Karpas-422 (cell line): ENCODE measurements around the gene UBE2J2. TPM values are rescaled to one million over a fixed set of nuclear protein-coding genes. Genes with fewer than 3 reads are reported as not detected.

Experiments
- DNase-seq: peaks from one replicate; pipeline ENCODE4 v3.0.0-alpha.2; 2015
- H2AFZ ChIP-seq: fragments of 200-600 bp; sonication (generic); 2 replicates; pipeline ENCODE4 v1.6.1; 2014; ENCODE audit warnings: antibody characterized with exemption, low read length, mixed read lengths
- H3K27ac ChIP-seq: fragments of 200-600 bp; sonication (generic); 2 replicates; pipeline ENCODE4 v1.5.1; 2014; ENCODE audit warnings: mild to moderate bottlenecking, low read length, moderate library complexity
- H3K27me3 ChIP-seq: fragments of 200-600 bp; sonication (generic); 2 replicates; pipeline ENCODE4 v1.6.1; 2014; ENCODE audit warnings: low read length, mixed read lengths
- H3K36me3 ChIP-seq: fragments of 200-600 bp; sonication (generic); 2 replicates; pipeline ENCODE4 v1.6.1; 2014; ENCODE audit warnings: low read length, mixed read lengths; ENCODE audit not compliant: insufficient read depth
- H3K4me1 ChIP-seq: fragments of 200-600 bp; sonication (generic); 2 replicates; pipeline ENCODE4 v1.6.1; 2014; ENCODE audit warnings: mild to moderate bottlenecking, low read length, mixed read lengths
- H3K4me2 ChIP-seq: fragments of 200-600 bp; sonication (generic); 2 replicates; pipeline ENCODE4 v1.6.1; 2014; ENCODE audit warnings: low read length, low read depth, mild to moderate bottlenecking; ENCODE audit not compliant: poor library complexity, severe bottlenecking
- H3K4me3 ChIP-seq: fragments of 200-600 bp; sonication (generic); 2 replicates; pipeline ENCODE4 v1.5.1; 2014; ENCODE audit warnings: mild to moderate bottlenecking, antibody characterized with exemption, low read length, mixed read lengths
- H3K79me2 ChIP-seq: fragments of 200-600 bp; sonication (generic); 2 replicates; pipeline ENCODE4 v1.6.1; 2014; ENCODE audit warnings: mild to moderate bottlenecking, low read length, mixed read lengths
- H3K9ac ChIP-seq: fragments of 200-600 bp; sonication (generic); 2 replicates; pipeline ENCODE4 v1.6.0; 2014; ENCODE audit warnings: low read length
- H3K9me2 ChIP-seq: fragments of 200-600 bp; sonication (generic), shearing (Covaris generic); replicated peaks from 2 replicates; pipeline ENCODE4 v1.6.0; 2014; ENCODE audit warnings: mild to moderate bottlenecking, low read length, moderate library complexity; ENCODE audit not compliant: insufficient read depth
- H3K9me3 ChIP-seq: fragments of 300-700, 200-600 bp; sonication (generic); 2 replicates; pipeline ENCODE4 v1.6.1; 2014; ENCODE audit warnings: low read length, mixed read lengths
- H4K20me1 ChIP-seq: fragments of 200-600 bp; sonication (generic); 2 replicates; pipeline ENCODE4 v1.6.1; 2014; ENCODE audit warnings: mild to moderate bottlenecking, antibody characterized with exemption, low read length, low read depth; ENCODE audit not compliant: insufficient read depth
- total RNA-seq: library from RNA; depleted of rRNA; stranded (reverse); fragments of >200 nt; shearing (Covaris generic); gene quantifications from 2 replicates; pipeline ENCODE4 v1.2.3, GENCODE V29; 2014; ENCODE audit warnings: low replicate concordance

The UBE2J2 gene
- total RNA-seq, 1 experiment from 2014 or later = 46.1 TPM

DNA sequence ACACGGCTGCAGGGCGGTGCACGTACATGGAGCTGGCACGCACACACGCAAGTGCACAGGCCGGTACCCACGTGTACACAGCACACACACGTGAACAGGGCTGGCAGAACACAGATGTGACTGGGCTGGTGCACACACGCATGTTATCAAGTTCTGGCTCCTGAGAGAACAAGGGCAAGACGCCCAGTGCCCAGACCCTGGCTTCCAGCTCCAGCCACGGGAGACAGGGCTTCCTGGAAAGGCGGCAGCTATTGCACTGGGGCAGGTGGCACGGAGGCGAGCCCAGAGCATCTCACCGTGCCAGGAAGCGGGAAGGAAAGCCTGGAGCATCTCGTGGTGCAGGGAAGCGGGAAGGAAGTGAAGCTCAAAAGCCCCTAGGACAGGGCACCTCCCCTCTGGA, 47.7 kb downstream of the UBE2J2 start:
- H3K9me2 ChIP-seq = no peaks in the 10 kb centered on the region
- H3K79me2 ChIP-seq = peaks cover 38% of the 10 kb centered on the region
- no peak overlapping the region for H3K27ac ChIP-seq
- no peaks in the 10 kb centered on the region for H3K9me3 ChIP-seq
- DNase-seq = no peak
- H3K9ac ChIP-seq = no peak overlapping the region
- H4K20me1 ChIP-seq = peaks cover 23% of the 10 kb centered on the region; the same call in 1 of the 2 replicates
- H3K4me2 ChIP-seq = no peak overlapping the region
- H3K4me3 ChIP-seq = no peak overlapping the region
- H2AFZ ChIP-seq = no peak overlapping the region
- H3K36me3 ChIP-seq = peaks cover 6% of the 10 kb centered on the region; the same call in 1 of the 2 replicates
- no peaks in the 10 kb centered on the region for H3K27me3 ChIP-seq
- H3K4me1 ChIP-seq = peaks cover 9% of the 10 kb centered on the region

DNA sequence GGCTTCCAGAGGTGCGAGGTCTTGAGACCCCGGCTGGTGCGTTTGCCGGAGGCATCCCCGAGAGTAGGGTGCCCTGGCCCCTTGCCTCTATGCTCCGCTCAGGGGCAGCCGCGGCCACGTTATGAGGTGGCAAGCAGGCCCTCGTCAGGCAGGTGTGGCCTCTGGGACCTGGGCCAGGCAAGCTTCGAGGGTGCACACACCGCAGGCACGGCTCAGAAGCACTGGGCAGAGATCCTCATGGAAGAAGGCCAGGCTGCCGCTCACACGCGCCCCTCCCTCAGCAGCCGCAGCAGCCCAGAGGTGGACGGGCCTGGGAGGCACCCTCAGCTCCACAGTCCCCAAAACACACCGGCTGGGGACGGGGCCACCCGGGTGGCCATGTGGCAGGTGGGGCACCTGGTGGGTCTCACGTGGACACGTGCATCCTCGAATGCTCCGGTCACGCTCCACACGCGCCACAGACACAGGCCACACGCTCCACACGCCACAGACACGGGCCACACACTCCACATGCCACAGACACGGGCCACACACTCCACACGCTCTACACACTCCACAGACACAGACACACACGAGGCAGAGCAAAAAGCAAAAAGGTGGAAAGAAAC, 48.3 kb downstream of the UBE2J2 start:
- H3K36me3 ChIP-seq = peaks cover 6% of the 10 kb centered on the region; the same call in 1 of the 2 replicates
- H2AFZ ChIP-seq = no peak overlapping the region
- H4K20me1 ChIP-seq = peaks cover 23% of the 10 kb centered on the region; the same call in 1 of the 2 replicates
- no peak overlapping the region for H3K9ac ChIP-seq
- no peaks in the 10 kb centered on the region for H3K9me3 ChIP-seq
- no peak overlapping the region for H3K4me3 ChIP-seq
- DNase-seq = no peak
- H3K27me3 ChIP-seq = no peaks in the 10 kb centered on the region
- H3K9me2 ChIP-seq = no peaks in the 10 kb centered on the region
- H3K4me1 ChIP-seq = peaks cover 4% of the 10 kb centered on the region
- H3K27ac ChIP-seq = no peak overlapping the region
- no peak overlapping the region for H3K4me2 ChIP-seq
- H3K79me2 ChIP-seq = peaks cover 32% of the 10 kb centered on the region

DNA sequence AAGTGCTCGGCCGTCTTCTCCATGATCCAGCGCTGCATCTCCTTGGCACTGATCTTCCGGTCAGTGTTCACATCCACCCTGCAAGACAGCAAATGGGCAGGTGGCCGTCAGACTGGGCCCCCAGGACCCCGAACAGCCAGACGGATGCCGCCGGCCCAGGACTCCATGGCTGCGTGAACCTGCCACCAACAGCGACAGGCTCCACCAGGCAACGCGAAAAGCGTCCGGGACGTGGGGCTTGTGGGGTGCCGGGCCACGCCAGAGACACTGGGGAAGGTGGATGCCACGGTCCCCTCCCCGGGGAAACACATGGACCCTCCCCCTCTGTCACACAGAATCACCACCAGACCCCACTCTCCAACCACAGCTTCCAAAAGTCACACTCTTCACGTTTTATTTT, 49.8 kb downstream of the UBE2J2 start:
- no peaks in the 10 kb centered on the region for H3K9me2 ChIP-seq
- H3K4me3 ChIP-seq = no peak overlapping the region
- no peak for DNase-seq
- no peak overlapping the region for H3K9ac ChIP-seq
- 0 out of 2 replicates have a peak, but pooled peaks cover 3% of the 10 kb centered on the region for H3K36me3 ChIP-seq
- peaks cover 18% of the 10 kb centered on the region for H3K79me2 ChIP-seq
- no peak overlapping the region for H3K27ac ChIP-seq
- H3K4me1 ChIP-seq = no peaks in the 10 kb centered on the region
- no peak overlapping the region for H3K4me2 ChIP-seq
- H3K9me3 ChIP-seq = no peaks in the 10 kb centered on the region
- peaks cover 15% of the 10 kb centered on the region; the same call in 1 of the 2 replicates for H4K20me1 ChIP-seq
- H3K27me3 ChIP-seq = no peaks in the 10 kb centered on the region
- no peak overlapping the region for H2AFZ ChIP-seq

DNA sequence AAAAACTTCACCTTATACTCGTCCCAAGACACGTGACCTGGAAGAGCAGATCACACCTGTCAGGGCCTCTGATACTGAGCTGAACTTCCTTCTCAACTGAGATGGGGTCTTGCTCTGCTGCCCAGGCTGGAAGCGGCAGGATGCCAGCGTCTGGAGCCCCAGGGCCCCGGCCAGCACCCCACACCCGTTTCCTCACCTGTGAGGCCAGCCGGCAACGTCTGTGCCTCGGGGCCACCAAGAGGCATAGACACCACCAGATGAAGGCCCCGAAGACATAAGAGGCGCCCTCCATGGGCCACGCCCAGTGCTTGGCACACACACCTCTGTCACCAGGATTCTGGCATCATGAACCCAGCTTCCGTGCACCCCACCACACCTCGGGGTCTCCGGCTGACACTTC, 50.3 kb downstream of the UBE2J2 start:
- no peaks in the 10 kb centered on the region for H3K27me3 ChIP-seq

DNA sequence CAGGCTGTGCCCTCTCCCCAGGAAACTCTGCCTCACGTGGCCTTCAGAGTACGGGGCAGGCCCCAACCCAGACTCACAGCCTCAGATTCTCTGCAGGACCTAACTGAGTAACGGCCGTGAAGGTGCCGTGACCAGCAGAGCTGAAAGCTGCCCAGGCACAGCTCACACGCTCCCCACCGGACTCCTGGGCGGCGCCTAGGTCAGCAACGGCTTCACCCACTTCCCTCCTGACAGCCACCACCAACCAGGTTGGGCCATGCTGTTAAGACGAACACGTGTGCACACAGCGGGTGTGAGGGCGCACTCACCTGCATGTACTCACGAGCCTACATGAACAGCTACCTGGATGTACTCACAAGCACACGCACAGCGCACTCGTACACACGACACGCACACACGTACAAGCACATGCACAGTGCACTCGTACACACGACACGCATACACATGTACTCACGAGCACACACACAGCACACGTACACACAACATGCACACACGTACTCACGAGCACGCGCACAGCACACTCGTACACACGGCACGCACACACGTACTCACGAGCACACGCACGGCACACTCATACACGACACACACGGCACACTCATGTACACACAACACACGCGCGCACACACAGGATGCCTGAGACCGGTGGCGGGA, 51.0 kb downstream of the UBE2J2 start:
- H3K27ac ChIP-seq = no peak overlapping the region
- H3K36me3 ChIP-seq = no peaks in the 10 kb centered on the region
- no peaks in the 10 kb centered on the region for H3K27me3 ChIP-seq
- H3K9me3 ChIP-seq = no peaks in the 10 kb centered on the region
- H4K20me1 ChIP-seq = 0 out of 2 replicates have a peak, but pooled peaks cover 10% of the 10 kb centered on the region
- DNase-seq = no peak
- no peaks in the 10 kb centered on the region for H3K9me2 ChIP-seq
- H3K9ac ChIP-seq = no peak overlapping the region
- H3K4me3 ChIP-seq = no peak overlapping the region
- peaks cover 8% of the 10 kb centered on the region; the same call in 1 of the 2 replicates for H3K79me2 ChIP-seq
- H3K4me2 ChIP-seq = no peak overlapping the region
- no peaks in the 10 kb centered on the region for H3K4me1 ChIP-seq
- H2AFZ ChIP-seq = no peak overlapping the region

More for the DNA sequence above, 50.3 kb downstream of the UBE2J2 start:
- no peak overlapping the region for H3K9ac ChIP-seq
- H3K4me2 ChIP-seq = no peak overlapping the region
- no peaks in the 10 kb centered on the region for H3K4me1 ChIP-seq
- no peak overlapping the region for H3K4me3 ChIP-seq
- H3K27ac ChIP-seq = no peak overlapping the region
- no peaks in the 10 kb centered on the region for H3K9me3 ChIP-seq
- no peak for DNase-seq
- H4K20me1 ChIP-seq = 0 out of 2 replicates have a peak, but pooled peaks cover 10% of the 10 kb centered on the region
- no peaks in the 10 kb centered on the region for H3K9me2 ChIP-seq
- 0 out of 2 replicates have a peak, but pooled peaks cover under 1% of the 10 kb centered on the region for H3K36me3 ChIP-seq
- no peak overlapping the region for H2AFZ ChIP-seq
- H3K79me2 ChIP-seq = peaks cover 12% of the 10 kb centered on the region

DNA sequence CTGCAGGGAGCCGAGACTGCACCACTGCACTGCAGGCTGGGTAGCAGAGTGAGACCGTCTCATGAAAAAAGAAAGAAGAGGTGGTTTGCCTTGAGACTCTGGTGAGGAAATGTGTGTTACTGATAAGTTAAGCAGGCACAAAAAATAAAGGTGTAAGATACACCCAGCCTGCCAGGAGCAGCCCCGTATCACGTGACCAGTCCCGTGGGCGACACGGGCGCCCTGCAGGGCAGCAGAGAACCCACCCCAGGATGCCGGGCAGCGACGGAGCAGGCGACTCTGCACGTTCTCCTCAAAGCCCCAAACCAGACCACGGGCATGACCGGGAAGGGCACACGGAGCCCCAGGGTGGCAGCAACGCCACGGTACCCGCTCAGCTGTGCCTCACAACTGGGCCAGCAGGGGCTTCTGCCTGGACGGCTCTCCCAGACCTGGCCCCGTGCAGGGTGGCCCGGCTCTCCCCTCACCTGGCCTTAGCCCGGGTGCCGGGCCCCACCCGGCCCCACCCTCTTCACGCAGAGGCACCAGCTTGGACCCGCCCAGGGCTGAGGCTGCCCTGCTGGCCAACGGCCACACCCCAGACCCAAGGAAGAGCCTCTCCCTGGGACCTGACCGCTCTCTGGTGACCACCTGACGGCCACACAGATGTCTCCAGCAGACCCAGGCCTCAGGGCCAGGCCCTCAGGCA, 51.6 kb downstream of the UBE2J2 start:
- no peak overlapping the region for H3K4me3 ChIP-seq
- H3K27ac ChIP-seq = no peak overlapping the region
- H3K4me1 ChIP-seq = no peaks in the 10 kb centered on the region
- no peak overlapping the region for H3K4me2 ChIP-seq
- no peaks in the 10 kb centered on the region for H3K9me3 ChIP-seq
- no peak overlapping the region for H3K9ac ChIP-seq
- peaks cover 5% of the 10 kb centered on the region; the same call in 1 of the 2 replicates for H3K79me2 ChIP-seq
- H2AFZ ChIP-seq = no peak overlapping the region
- no peaks in the 10 kb centered on the region for H3K9me2 ChIP-seq
- 0 out of 2 replicates have a peak, but pooled peaks cover 10% of the 10 kb centered on the region for H4K20me1 ChIP-seq
- no peaks in the 10 kb centered on the region for H3K36me3 ChIP-seq
- no peak for DNase-seq
- no peaks in the 10 kb centered on the region for H3K27me3 ChIP-seq

DNA sequence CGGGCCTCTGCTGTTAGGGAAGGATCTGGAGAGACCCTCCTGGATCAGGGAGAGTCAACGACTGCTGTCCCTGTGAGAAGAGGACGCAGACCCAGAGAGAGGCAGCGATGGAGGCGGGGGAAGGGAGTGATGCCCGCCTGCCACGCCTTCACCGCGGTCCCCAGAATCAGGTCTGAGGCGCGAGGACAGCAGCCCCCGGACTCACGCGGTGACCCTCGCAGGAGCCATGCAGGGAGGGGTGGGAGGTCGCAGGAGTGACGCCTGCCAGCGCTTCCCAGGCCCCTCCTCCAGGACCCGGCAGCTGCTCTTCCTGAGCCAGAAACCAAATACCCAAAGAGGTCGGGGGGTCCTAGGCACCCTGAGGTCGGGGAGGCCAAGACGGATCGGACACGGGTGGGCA, 53.5 kb downstream of the UBE2J2 start:
- H3K4me1 ChIP-seq = no peaks in the 10 kb centered on the region
- H2AFZ ChIP-seq = no peak overlapping the region
- no peak for DNase-seq

DNA sequence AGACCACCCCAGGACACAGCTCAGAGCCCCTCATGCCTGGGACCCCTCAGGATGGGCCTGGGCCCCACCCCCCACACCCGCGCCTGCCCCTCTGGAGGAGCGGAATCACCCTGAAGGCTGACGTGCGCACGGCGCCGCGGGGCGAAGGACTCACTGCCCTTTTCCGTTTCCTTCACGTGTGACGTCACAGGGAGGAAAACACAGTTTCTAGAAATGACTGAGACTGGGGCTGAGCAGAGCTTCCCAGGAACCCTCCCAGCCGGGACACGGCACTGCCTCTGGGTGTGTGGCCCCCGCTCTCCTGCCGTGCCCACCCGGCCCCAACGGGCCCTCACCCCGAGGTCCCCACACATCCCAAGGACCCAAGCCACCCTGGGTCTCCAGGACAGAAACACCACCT, 54.3 kb downstream of the UBE2J2 start:
- Histone ChIP-seq H3K9me3 (no peaks in the 10 kb centered on the region), H3K4me1 (no peaks in the 10 kb centered on the region), H3K9me2 (no peaks in the 10 kb centered on the region), H3K79me2 (no peaks in the 10 kb centered on the region), H3K4me2 (no peak overlapping the region), H4K20me1 (peaks cover 23% of the 10 kb centered on the region; the same call in 1 of the 2 replicates), H2AFZ (no peak overlapping the region), H3K9ac (no peak overlapping the region), H3K36me3 (no peaks in the 10 kb centered on the region), H3K4me3 (no peak overlapping the region), H3K27ac (no peak overlapping the region), H3K27me3 (no peaks in the 10 kb centered on the region)
- DNase-seq = no peak

More for the DNA sequence above, 53.5 kb downstream of the UBE2J2 start:
- no peaks in the 10 kb centered on the region for H3K27me3 ChIP-seq
- H3K9ac ChIP-seq = no peak overlapping the region
- no peak overlapping the region for H3K27ac ChIP-seq
- H4K20me1 ChIP-seq = peaks cover 20% of the 10 kb centered on the region; the same call in 1 of the 2 replicates
- no peak overlapping the region for H3K4me3 ChIP-seq
- H3K79me2 ChIP-seq = no peaks in the 10 kb centered on the region
- H3K9me3 ChIP-seq = no peaks in the 10 kb centered on the region
- no peaks in the 10 kb centered on the region for H3K36me3 ChIP-seq
- no peak overlapping the region for H3K4me2 ChIP-seq
- H3K9me2 ChIP-seq = no peaks in the 10 kb centered on the region
